NT2/D1 (cell line): ENCODE measurements around the gene TCN1.

Experiments
- SUZ12 ChIP-seq: IDR thresholded peaks from 2 replicates; pipeline ENCODE4 v1.6.1; 2011; ENCODE audit not compliant: insufficient read length, insufficient read depth; ENCODE audit errors: extremely low read depth
- YY1 ChIP-seq: IDR thresholded peaks from 2 replicates; pipeline ENCODE4 v1.6.1; 2011; ENCODE audit not compliant: insufficient read length, insufficient read depth
- ZNF274 ChIP-seq: IDR thresholded peaks from 2 replicates; pipeline ENCODE4 v1.6.1; 2011; ENCODE audit warnings: mild to moderate bottlenecking, low read depth, low read length

DNA sequence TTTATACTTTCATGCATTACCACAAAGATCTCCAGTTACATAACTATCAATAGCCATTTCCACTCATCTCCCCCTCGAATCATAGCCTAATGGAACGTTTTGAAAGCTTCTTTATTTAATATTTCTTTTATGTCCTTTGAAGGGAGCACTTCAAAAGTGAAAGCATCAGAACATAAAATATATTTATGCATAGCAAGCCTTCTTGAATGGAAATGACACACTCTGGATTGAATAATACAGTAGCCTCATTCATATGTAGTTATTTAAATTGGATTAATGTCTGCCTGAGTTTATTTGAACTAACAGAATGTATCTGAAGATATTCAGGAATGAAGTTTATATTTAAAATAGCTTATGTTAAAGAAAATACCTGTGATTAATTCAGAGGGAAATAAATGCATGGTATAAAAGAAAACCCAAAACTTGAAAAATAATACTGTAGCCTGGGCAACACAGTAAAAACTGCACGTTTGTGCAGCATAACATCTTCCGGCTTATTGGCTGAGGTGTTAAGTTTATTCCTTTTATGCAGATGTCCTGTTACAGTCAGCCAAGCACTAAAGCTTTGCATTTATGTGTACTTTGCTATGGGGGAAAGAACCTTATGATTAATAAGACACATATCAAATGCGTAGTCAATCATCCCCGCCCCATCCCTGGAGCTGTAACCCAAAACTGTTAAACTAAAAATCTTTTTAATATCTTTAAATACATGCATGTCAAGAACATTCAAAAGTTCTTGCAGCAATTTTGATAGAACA is 34.3 kb upstream of the TCN1 start:
- TF ChIP-seq ZNF274 (no peak), YY1 (no peak), SUZ12 (no peak)
